Measurements from ENCODE around the gene STK39.
A peak's percentile ranks its signal among the peaks of the same experiment; 100 is the strongest.

The STK39 gene

DNA sequence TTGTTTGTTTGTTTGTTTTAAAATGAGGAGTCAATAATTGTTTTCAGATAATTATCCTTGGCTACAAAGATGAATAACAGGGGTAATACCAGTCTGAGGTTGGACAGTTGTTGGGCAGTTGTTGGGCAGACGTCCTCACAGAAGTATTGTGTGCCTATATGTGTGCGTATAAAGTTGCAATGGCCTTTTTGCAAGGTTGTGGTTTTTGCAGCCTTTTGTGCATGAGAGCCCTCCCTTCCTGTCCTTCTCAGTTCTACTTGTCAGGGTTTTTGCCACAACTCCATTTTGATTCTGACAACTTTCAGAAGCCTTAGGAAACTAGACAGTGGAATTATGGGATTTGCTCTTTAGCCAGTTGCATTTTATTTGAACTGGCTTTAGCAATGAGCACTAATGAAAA, 6.0 kb upstream of the STK39 start:
- TF ChIP-seq, protein P1, sequence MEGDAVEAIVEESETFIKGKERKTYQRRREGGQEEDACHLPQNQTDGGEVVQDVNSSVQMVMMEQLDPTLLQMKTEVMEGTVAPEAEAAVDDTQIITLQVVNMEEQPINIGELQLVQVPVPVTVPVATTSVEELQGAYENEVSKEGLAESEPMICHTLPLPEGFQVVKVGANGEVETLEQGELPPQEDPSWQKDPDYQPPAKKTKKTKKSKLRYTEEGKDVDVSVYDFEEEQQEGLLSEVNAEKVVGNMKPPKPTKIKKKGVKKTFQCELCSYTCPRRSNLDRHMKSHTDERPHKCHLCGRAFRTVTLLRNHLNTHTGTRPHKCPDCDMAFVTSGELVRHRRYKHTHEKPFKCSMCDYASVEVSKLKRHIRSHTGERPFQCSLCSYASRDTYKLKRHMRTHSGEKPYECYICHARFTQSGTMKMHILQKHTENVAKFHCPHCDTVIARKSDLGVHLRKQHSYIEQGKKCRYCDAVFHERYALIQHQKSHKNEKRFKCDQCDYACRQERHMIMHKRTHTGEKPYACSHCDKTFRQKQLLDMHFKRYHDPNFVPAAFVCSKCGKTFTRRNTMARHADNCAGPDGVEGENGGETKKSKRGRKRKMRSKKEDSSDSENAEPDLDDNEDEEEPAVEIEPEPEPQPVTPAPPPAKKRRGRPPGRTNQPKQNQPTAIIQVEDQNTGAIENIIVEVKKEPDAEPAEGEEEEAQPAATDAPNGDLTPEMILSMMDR (IDR thresholded peaks at IDR 0.05), result no peak

DNA sequence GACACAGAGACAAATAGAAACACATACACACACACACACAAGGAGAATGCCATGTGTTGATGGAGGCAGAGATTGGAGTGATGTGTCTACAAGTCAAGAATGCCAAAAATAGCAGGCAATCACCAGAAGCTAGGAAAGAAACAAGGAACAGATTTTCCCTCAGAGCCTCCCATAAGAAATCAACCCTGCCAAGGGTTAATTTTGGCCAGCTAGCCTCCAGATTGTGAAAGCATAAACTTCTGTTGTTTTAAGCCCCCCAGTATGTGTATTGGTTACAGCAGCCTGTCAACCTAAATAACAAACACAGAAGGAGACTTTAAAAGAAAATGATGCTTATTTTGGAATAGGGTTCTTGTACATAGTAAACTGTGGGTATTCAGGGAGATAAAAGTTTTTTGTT, 5.6 kb upstream of the STK39 start:
- TF ChIP-seq, protein P1 (IDR thresholded peaks at IDR 0.05), result no peak

DNA sequence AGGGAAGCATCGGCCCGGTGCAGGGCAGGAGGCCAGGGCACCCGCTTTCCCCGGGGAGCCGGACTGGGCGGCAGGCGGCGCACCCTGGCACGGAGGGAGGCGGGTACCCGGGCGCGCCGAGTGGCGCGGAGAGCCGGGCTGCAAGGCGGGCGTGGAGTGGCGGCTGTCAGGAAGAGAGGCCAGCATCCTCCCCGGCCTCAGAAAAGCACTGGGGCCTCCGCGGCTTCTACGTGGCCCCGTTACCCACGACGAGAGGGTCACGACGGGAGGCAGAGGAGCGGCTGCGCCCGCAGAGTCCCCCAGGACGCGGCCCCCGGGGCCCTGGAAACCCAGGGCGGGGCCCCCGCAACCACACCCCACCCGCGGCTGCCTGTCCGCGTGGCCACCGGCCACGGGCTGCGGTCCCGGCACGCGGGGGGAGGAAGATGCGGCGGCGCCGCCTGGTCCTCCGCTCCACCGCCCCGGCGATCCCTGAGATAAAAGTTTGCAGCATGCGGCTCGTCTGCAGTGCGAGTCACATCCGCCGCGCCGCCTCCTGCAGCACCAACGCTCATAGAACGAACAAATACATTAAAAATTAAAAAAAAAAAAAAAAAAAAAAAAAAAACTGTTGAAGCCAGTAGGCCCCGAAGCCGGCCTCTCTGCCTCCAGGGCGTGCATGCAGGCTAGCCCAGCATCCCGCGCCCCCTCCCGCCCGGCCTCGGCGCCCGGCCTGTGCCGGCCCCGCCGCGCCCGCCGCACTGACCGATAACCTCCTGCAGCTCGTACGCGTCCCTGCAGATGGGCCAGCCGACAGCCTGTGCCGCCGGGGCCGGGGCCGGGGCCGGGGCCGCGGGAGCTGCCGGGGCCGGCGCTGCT, 683 bp downstream of the STK39 start:
- TF ChIP-seq, protein P1 (IDR thresholded peaks at IDR 0.05), result peak; percentile 45; the same call in 1 of the 2 replicates

DNA sequence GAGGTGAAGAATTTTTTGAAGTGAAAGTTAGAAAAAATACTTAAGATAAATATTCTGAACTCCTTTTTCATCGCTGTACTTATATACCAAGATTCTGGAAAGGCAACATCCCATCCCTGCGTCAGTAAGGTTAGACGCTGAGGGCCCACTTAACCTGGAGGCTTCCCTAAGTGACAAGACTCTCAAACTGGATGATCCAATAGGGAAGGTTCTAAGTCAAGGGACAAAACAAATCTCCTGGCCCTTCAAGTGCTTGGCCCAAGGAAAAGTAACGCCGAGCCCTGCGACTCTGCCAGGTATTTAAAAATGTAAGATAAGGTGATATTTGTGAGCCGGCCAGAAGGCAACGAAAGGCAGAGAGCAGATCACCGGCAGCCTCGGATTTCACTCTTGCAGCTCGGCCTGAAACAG, 1.3 kb downstream of the STK39 start:
- TF ChIP-seq, protein P1 (IDR thresholded peaks at IDR 0.05), result no peak

DNA sequence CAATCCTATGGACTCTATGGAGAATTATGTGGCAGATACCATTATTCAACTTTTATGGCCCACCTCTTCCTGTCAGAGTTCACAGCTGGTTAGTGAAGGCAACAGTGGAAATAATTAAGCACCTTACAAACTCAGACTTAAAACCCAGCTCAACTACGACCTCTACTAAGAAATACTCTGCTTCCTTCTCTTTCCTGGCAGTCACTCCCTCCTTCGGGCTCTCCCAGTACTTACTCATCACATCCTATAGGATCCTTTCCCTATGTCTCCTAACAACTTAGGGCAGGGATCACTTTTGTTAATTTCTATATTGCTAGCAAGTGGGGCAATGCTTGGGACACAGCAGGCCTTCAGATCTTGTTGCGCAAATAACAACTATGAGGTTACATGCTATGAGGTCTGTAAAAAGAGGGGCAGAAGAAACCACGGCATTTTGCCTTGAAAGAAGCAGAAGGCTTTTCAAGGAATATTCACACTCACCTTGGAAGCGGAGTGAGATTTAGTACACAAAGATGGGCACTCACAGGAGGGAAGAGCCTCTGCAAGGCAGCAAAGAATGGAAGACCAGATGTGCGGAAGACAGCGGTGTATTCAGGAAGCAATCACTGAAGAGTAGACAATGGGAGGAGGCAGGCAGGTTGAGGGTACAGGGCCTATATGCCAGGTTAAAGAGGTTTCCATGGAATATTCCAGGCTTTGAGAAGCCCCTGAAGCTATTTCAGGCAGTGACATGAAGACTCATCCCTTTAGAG, 2.1 kb downstream of the STK39 start:
- TF ChIP-seq, protein P1 (IDR thresholded peaks at IDR 0.05), result no peak

DNA sequence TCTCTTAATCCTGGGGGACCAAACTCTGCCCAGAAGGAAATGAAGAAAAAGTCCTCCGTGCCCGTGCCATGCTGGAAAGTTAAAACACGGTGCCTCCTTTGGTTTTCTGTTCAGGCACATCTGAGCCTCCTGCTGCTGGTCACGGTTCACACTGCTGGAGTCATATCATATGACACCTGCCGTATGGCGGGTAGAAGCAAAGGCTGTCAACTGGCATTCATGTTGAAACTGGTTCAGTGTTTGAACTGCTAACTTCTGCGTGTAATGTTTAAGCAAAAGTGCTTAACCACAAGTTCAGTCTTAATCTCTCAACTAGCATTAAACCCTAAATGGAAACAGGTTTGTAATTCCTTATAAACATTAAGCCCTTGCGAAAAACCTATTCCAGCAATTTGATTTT, 3.1 kb downstream of the STK39 start:
- TF ChIP-seq, protein P1 (IDR thresholded peaks at IDR 0.05), result no peak

DNA sequence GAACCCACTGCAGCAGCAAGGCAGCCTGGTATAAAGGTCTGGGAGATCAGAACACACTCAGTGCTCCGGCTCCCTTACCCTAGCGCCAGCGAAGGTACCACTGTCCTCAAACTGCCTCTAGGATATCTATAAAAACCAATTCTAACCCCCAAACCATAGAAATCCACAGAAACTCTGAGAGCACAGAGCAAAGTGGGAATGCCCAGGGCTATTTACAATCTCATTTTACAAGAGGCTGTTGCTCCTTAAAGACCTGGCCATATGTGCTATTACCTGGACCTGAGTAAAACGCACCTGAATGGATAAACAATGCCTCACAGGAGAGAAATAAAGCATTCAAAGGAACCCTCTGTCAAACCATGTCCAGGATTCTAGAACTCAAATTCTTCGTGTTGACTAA, 4.3 kb downstream of the STK39 start:
- TF ChIP-seq, protein P1 (IDR thresholded peaks at IDR 0.05), result no peak
